Motor neuron (in vitro differentiated cells): ENCODE data around the gene WDFY2. TPM values are rescaled to one million over a fixed set of nuclear protein-coding genes. Genes with fewer than 3 reads are reported as not detected.

Source experiments
- ATAC-seq, 8 experiments: fragments of 200-7000 bp; cut with Tn5 transposase; replicated peaks in 6 of 8; 2 replicates each; pipeline ENCODE4 v1.8.0; 2021; ENCODE audit warnings: mild to moderate bottlenecking in 8 of 8, moderate library complexity in 8 of 8
- H3K27ac ChIP-seq, 2 donors: fragments of 250-450 bp; sonication (Bioruptor Pico); 2 replicates each; pipeline ENCODE4 v1.9.0; 2021; ENCODE audit warnings: antibody characterized with exemption in 2 of 2, mild to moderate bottlenecking in 2 of 2, moderate library complexity in 1 of 2
- H3K4me1 ChIP-seq, 2 donors: fragments of 250-450 bp; sonication (Bioruptor Pico); replicated peaks in 1 of 2; 2 replicates each; pipeline ENCODE4 v1.6.1; 2021; ENCODE audit warnings: antibody characterized with exemption in 2 of 2, mild to moderate bottlenecking in 2 of 2, moderate library complexity in 1 of 2
- H3K4me3 ChIP-seq, 5 donors: fragments of 250-450 bp; sonication (Bioruptor Pico); 2 replicates each; pipeline ENCODE4 v1.9.0; 2021; ENCODE audit warnings: antibody characterized with exemption in 5 of 5, mild to moderate bottlenecking in 5 of 5, moderate library complexity in 4 of 5
- WGBS, 10 experiments: fragments of 450-650 bp; shearing (Covaris generic); methylation state at CpG; one replicate each; pipeline ENCODE4 v1.0.0; 2022; 5-methylcytosine and 5-hydroxymethylcytosine counted together
- in situ Hi-C, 9 experiments: fragments of 400-800 bp; cut with MboI; loops; one replicate each; pipeline ENCODE4 v1.15.0; 2021; ENCODE audit warnings: low sequenced_read_pairs in 9 of 9, low pct_unique_long_range_greater_than_20kb in 2 of 9; ENCODE audit not compliant: unreplicated experiment in 9 of 9
- total RNA-seq, 8 experiments: library from RNA; unstranded; fragments of 300-600 nt; gene quantifications; 2 replicates each; pipeline versions ENCODE4 v1.2.3 to v1.2.4, GENCODE V29; 2022

WDFY2 gene
- total RNA-seq, 8 experiments from 2014 or later, result 7.0 to 20.5 (median 11.7) TPM

- H3K4me1 ChIP-seq, result no peaks in the 10 kb centered on the region
- ATAC-seq, result peak in 4 of 8 experiments; percentile 22 to 47 (median 30)
- 63 to 100% (median 87%) methylated on average over 2 to 13 of the region's 17 CpGs; no CpG with 5 or more reads in 3 of the 10 experiments for WGBS, 10 experiments
- H3K4me3 ChIP-seq, result no peak overlapping the region
- no peak overlapping the region for H3K27ac ChIP-seq
- in situ Hi-C loops, result loop anchor here in 1 of 9 experiments (25.0 kb wide), 1 partner anchor 334 kb away; no protein-coding TSS in a partner anchor
These were observed 187.3 kb downstream of the WDFY2 start for GRCh38 chr13:51771418-51772104.

DNA sequence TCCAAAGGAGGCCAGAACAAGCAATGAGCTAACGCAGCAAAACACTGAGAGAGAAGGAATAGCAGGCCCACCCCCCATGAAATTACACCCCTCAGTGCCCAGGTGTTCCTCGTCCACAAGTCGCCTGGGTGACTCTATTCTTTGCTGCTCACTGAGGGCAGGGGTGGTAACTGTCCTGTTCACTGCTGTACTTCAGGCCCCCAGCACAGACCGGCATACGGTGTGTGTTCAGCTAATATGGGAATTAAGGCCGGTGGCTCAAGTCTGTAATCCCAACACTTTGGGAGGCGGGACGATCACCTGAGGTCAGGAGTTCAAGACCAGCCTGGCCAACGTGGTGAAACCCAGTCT is 187.8 kb downstream of the WDFY2 start:
- Histone ChIP-seq H3K4me3 (no peak overlapping the region), H3K4me1 (no peaks in the 10 kb centered on the region), H3K27ac (no peak overlapping the region)
- WGBS, 10 experiments, result 70 to 100% (median 80%) methylated on average over 1 to 8 of the region's 9 CpGs; no CpG with 5 or more reads in 1 of the 10 experiments
- no peak for ATAC-seq
- in situ Hi-C loops, result loop anchor here in 1 of 9 experiments (25.0 kb wide), 1 partner anchor 335 kb away; no protein-coding TSS in a partner anchor

DNA sequence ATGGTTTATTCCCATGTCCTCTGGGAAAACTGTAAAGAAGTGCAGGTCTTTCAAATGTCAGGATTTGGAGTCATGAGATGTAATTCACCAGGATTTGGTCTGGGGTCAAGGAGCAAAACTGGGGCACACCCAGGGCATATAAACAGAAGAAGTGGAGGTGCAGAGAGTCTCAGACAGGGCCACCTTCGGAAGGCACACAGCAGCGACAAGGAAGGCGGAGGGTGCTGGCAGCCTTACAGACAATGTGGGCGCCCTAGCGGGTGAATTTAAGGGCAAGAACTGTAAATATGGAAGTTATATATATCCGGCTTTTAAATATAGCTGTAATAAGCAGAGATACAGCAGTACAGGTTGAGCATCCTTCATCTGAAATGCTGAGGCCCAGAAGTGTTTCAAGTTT is 188.5 kb downstream of the WDFY2 start:
- Histone ChIP-seq H3K4me1 (peaks cover 1 to 6% of the 10 kb centered on the region in 2 donors), H3K27ac (no peak overlapping the region), H3K4me3 (no peak overlapping the region)
- in situ Hi-C loops, result loop anchor here in 1 of 9 experiments (25.0 kb wide), 1 partner anchor 335 kb away; no protein-coding TSS in a partner anchor
- no peak for ATAC-seq
- 69 to 100% (median 97%) methylated on average over 1 to 6 of the region's 6 CpGs; no CpG with 5 or more reads in 1 of the 10 experiments for WGBS, 10 experiments

DNA sequence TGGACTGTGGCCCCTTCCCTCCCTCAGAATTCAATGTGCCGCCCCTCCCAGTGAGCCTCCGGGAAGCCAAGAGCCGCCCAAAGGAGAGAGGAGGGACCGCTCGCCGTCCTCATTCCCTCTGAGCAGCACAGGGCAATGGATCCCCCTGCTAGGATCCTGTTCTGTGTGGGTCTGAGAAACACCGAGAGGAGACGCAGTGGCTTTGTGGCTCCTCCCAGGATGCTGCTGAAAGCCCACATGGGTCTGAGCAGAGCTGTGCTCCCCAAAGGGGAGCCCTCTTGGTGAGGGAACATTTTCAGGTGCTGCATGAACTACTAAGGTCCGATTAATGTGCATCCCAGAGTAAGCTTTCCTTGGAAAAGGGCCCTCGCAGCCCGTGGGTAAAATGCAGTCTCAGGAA is 189.3 kb downstream of the WDFY2 start:
- WGBS, 10 experiments, result 86 to 100% (median 94%) methylated on average over 1 to 8 of the region's 11 CpGs; no CpG with 5 or more reads in 4 of the 10 experiments
- ATAC-seq, result no peak
- in situ Hi-C loops, result loop anchor here in 1 of 9 experiments (25.0 kb wide), 1 partner anchor 336 kb away; no protein-coding TSS in a partner anchor
- H3K27ac ChIP-seq, result no peak overlapping the region
- H3K4me3 ChIP-seq, result no peak overlapping the region
- peaks cover 8 to 14% of the 10 kb centered on the region in 2 donors for H3K4me1 ChIP-seq

DNA sequence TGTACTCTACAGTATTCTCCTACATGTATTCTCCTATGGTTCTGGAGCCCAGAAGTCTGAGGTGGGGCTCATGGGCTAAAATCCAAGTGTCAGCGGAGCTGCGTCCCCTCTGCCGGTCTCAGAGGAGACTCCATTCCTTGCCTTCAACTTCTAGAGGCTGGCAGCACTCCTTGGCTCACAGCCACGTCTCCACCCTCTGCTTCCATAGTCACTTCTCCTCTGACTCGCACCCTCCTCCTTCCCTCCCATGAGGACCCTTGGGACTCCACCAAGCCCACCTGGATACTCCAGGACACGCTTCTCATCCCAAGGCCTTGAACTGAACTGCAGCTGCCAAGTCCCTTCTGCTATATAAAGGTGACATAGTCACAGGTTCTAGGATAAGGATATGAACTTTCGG is 191.9 kb downstream of the WDFY2 start:
- in situ Hi-C loops, result loop anchor here in 2 of 9 experiments (25.0 kb wide), 1 partner anchor 339 kb away; no protein-coding TSS in a partner anchor
- 47 to 100% (median 90%) methylated on average over 1 to 5 of the region's 7 CpGs; no CpG with 5 or more reads in 5 of the 10 experiments for WGBS, 10 experiments
- Histone ChIP-seq H3K4me3 (no peak overlapping the region), H3K4me1 (peaks cover 10 to 16% of the 10 kb centered on the region in 2 donors), H3K27ac (no peak overlapping the region)
- peak in 1 of 8 experiments; percentile 22 for ATAC-seq

- peak overlapping the region; percentile 3 to 22 for H3K27ac ChIP-seq
- 40 to 100% (median 97%) methylated on average over 1 to 3 of the region's 9 CpGs; no CpG with 5 or more reads in 6 of the 10 experiments for WGBS, 10 experiments
- peak in 4 of 8 experiments; percentile 5 to 52 (median 48) for ATAC-seq
- H3K4me1 ChIP-seq, result peaks cover 11 to 16% of the 10 kb centered on the region in 2 donors
- in situ Hi-C loops, result loop anchor here in 2 of 9 experiments (25.0 kb wide), 1 partner anchor 341 kb away; no protein-coding TSS in a partner anchor
- no peak overlapping the region for H3K4me3 ChIP-seq
These were observed 193.7 kb downstream of the WDFY2 start for GRCh38 chr13:51777921-51778320.

DNA sequence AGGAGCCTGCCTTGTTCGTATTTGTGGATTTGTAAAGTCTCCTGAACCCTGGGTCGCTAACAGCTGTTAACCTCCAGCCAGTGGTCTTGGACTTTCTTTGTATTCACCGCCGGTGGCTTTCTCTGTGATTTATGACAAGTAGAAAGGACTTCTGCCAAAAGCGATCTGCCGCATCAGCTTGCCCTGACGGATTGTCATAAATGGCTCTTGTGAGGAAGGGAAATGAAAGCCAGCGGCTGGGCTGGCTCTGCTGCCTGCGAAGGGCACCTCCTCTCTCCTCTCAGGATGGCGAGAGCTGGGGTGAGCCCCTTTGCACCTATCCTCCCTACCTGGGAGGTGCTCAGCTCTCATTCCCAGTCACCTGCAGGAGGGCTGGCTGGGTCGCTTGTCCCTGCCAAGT is 194.1 kb downstream of the WDFY2 start:
- ATAC-seq, result peak in 5 of 8 experiments; percentile 59 to 77 (median 76)
- 7 to 60% (median 27%) methylated on average over 1 to 7 of the region's 11 CpGs; no CpG with 5 or more reads in 4 of the 10 experiments for WGBS, 10 experiments
- no peak overlapping the region for H3K4me3 ChIP-seq
- peaks cover 14 to 16% of the 10 kb centered on the region in 2 donors for H3K4me1 ChIP-seq
- in situ Hi-C loops, result loop anchor here in 2 of 9 experiments (25.0 kb wide), 1 partner anchor 341 kb away; no protein-coding TSS in a partner anchor
- peak overlapping the region in 1 of 2 donors; percentile 3 for H3K27ac ChIP-seq

DNA sequence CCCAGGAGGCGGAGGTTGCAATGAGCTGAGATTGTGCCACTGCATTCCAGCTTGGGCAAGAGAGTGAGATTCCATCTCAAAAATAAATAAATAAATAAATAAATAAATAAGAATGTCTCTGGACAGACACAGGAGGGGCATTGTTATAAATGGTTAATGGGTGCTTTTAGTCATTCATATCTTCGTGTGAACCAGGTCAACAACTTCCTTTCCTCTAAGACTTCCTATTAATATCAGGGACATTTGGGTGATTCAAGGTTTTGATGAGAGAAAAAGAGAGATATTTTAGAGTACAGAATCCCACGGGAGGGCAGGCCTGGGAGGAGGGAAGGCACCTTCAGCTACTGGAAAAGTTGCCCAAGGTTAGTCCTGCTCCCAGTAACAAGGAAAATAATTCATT is 195.8 kb downstream of the WDFY2 start:
- Histone ChIP-seq H3K4me3 (no peak overlapping the region), H3K4me1 (peaks cover 14 to 16% of the 10 kb centered on the region in 2 donors), H3K27ac (no peak overlapping the region)
- in situ Hi-C loops, result loop anchor here in 2 of 9 experiments (25.0 kb wide), 1 partner anchor 343 kb away; no protein-coding TSS in a partner anchor
- WGBS, 10 experiments, result 43 to 94% (median 84%) methylated on average over 1 to 3 of the region's 3 CpGs; no CpG with 5 or more reads in 2 of the 10 experiments
- no peak for ATAC-seq

DNA sequence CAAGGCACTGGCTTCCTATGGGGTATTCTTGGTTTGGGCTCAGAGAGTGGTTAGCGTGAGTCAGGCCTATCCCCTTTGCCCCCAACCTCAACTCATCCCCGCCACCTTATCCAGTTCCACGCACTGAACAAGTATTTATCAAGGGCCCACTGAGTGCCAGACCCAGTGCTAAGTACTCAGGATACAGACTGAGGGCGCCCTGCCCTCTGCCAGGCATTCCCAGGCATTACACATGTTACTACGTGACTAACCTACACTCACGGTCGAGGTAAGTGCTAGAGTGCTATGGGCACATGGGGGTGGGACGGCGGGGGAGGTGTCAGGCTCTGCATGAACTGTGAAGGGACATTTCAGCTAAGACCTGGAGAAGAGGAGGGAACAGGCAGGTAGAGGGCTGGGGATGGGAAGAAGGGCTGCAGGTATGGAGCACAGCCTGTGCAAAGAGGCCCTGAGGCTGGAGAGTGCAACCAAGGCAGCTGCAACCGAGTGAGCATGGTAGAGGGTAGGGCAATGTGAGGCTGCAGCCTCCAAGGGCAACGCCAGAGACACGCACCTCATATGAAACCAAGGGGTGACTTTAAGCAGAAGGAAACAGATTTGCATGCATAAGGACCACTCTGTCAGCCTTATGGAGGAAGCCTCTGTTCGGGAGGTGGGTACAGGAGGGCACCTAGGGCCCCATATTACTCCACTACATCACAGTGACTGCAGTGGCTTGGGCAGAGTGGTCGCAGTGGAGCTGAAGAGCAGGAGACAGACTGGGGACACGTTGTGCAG is 197.2 kb downstream of the WDFY2 start:
- no peak overlapping the region for H3K27ac ChIP-seq
- in situ Hi-C loops, result loop anchor here in 2 of 9 experiments (25.0 kb wide), 1 partner anchor 344 kb away; no protein-coding TSS in a partner anchor
- H3K4me1 ChIP-seq, result peaks cover 22 to 28% of the 10 kb centered on the region in 2 donors
- ATAC-seq, result peak in 3 of 8 experiments; percentile 11 to 65 (median 25)
- H3K4me3 ChIP-seq, result no peak overlapping the region
- WGBS, 10 experiments, result 72 to 87% (median 72%) methylated on average over 2 to 5 of the region's 15 CpGs; no CpG with 5 or more reads in 4 of the 10 experiments

GRCh38 chr13:51782026-51782710 is 197.9 kb downstream of the WDFY2 start:
- Histone ChIP-seq H3K27ac (no peak overlapping the region), H3K4me3 (no peak overlapping the region), H3K4me1 (peaks cover 29 to 36% of the 10 kb centered on the region in 2 donors)
- no peak for ATAC-seq
- in situ Hi-C loops, result loop anchor here in 2 of 9 experiments (25.0 kb wide), 1 partner anchor 345 kb away; no protein-coding TSS in a partner anchor
- 77 to 100% (median 80%) methylated on average over 1 to 7 of the region's 15 CpGs; no CpG with 5 or more reads in 3 of the 10 experiments for WGBS, 10 experiments

GRCh38 chr13:51783428-51784094 is 199.3 kb downstream of the WDFY2 start:
- WGBS, 10 experiments, result 44 to 100% (median 79%) methylated on average over 1 to 9 of the region's 9 CpGs
- in situ Hi-C loops, result loop anchor here in 2 of 9 experiments (25.0 kb wide), 1 partner anchor 346 kb away; no protein-coding TSS in a partner anchor
- H3K27ac ChIP-seq, result no peak overlapping the region
- H3K4me3 ChIP-seq, result no peak overlapping the region
- peak in 3 of 8 experiments; percentile 27 to 61 (median 29) for ATAC-seq
- peaks cover 23 to 25% of the 10 kb centered on the region in 2 donors for H3K4me1 ChIP-seq
